Rectal smooth muscle tissue (tissue), 1 donor: ENCODE results near the gene CYP4V2.
"Not testable (repeated sequence)": the region's sequence is repeated elsewhere in the genome, so short reads cannot be mapped to it uniquely, and the experiment has no call there.

ENCODE experiments used
- H3K27ac ChIP-seq: one replicate; pipeline ENCODE4 v1.7.0; 2013; ENCODE audit warnings: low read depth, low read length, inconsistent platforms
- H3K27me3 ChIP-seq: one replicate; pipeline ENCODE4 v1.7.0; 2013; ENCODE audit warnings: low read length; ENCODE audit not compliant: control insufficient read depth, insufficient read depth
- H3K36me3 ChIP-seq: one replicate; pipeline ENCODE4 v1.7.0; 2013; ENCODE audit warnings: low read length; ENCODE audit not compliant: control insufficient read depth, insufficient read depth
- H3K4me1 ChIP-seq: one replicate; pipeline ENCODE4 v1.7.0; 2013; ENCODE audit warnings: low read length; ENCODE audit not compliant: control insufficient read depth, insufficient read depth
- H3K4me3 ChIP-seq: one replicate; pipeline ENCODE4 v1.7.0; 2013; ENCODE audit warnings: low read length
- H3K9ac ChIP-seq: one replicate; pipeline ENCODE4 v1.7.0; 2013; ENCODE audit warnings: low read length

Gene CYP4V2

GRCh38 chr4:186243331-186243730 is 52.0 kb downstream of the CYP4V2 start:
- H3K27me3 ChIP-seq: no peaks in the 10 kb centered on the region
- H3K4me3 ChIP-seq: no peak overlapping the region
- no peak overlapping the region for H3K27ac ChIP-seq
- no peak overlapping the region for H3K9ac ChIP-seq
- no peaks in the 10 kb centered on the region for H3K36me3 ChIP-seq
- no peaks in the 10 kb centered on the region for H3K4me1 ChIP-seq

- no peaks in the 10 kb centered on the region for H3K4me1 ChIP-seq
- H3K9ac ChIP-seq: no peak overlapping the region
- no peak overlapping the region for H3K27ac ChIP-seq
- no peaks in the 10 kb centered on the region for H3K27me3 ChIP-seq
- H3K4me3 ChIP-seq: no peak overlapping the region
- no peaks in the 10 kb centered on the region for H3K36me3 ChIP-seq
Observed at GRCh38 chr4:186244835-186245234, 53.5 kb downstream of the CYP4V2 start.

DNA sequence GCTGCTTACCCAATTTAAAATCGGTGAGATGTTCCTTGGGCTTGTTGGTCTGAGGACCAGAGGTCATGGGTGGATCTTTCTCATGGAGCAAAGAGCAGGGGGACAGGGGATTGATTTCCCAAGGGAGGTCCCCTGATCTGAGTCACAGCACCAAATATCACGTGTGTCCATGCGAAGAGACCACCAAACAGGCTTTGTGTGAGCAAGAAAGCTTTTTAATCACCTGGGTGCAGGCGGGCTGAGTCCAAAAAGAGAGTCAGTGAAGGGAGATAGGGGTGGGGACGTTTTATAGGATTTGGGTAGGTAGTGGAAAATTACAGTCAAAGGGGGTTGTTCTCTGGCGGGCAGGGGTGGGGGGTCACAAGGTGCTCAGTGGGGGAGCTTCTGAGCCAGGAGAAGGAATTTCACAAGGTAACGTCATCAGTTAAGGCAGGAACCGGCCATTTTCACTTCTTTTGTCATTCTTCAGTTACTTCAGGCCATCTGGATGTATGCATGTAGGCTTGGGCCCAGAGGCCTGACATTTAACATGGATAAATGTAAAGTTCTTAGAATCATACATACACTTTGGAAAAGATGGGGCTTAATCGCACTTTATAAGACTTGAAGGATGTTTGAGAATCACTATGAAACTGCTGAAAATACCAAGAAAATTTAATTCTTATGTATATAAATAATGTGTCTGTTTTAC is 55.8 kb downstream of the CYP4V2 start:
- H3K27ac ChIP-seq: not testable (repeated sequence)

DNA sequence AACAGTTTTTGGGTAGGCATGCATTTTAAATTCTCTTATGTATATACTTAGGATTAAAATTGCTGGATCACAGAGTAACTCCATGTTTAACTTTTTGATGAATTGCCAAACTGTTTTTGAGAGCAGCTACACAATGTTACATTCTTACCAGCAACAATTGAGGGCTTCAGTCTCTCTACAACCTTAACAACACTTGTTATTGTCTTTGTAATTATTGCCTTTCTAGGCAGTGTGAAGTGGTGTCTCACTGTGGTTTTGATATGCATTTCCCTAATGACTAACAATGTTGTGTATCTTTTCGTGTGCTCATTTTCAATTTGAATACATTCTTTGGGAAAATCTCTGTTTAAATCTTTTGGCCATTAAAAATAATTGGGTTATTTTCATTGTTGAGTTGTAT is 57.3 kb downstream of the CYP4V2 start:
- Histone ChIP-seq H3K27ac (no peak overlapping the region), H3K27me3 (no peaks in the 10 kb centered on the region), H3K36me3 (peaks cover 5% of the 10 kb centered on the region), H3K9ac (no peak overlapping the region), H3K4me3 (no peak overlapping the region), H3K4me1 (no peaks in the 10 kb centered on the region)

More for the DNA sequence above, 55.8 kb downstream of the CYP4V2 start:
- H3K4me3 ChIP-seq, H3K27me3 ChIP-seq, H3K4me1 ChIP-seq, H3K9ac ChIP-seq, H3K36me3 ChIP-seq: not testable (repeated sequence)

GRCh38 chr4:186249785-186250754 is 58.7 kb downstream of the CYP4V2 start:
- no peaks in the 10 kb centered on the region for H3K4me1 ChIP-seq
- peaks cover 5% of the 10 kb centered on the region for H3K36me3 ChIP-seq
- no peak overlapping the region for H3K27ac ChIP-seq
- H3K9ac ChIP-seq: no peak overlapping the region
- H3K4me3 ChIP-seq: no peak overlapping the region
- H3K27me3 ChIP-seq: no peaks in the 10 kb centered on the region

GRCh38 chr4:186250760-186251159 is 59.4 kb downstream of the CYP4V2 start:
- Histone ChIP-seq H3K27ac (no peak overlapping the region), H3K9ac (no peak overlapping the region), H3K4me3 (no peak overlapping the region), H3K36me3 (peaks cover 5% of the 10 kb centered on the region), H3K4me1 (no peaks in the 10 kb centered on the region), H3K27me3 (no peaks in the 10 kb centered on the region)

DNA sequence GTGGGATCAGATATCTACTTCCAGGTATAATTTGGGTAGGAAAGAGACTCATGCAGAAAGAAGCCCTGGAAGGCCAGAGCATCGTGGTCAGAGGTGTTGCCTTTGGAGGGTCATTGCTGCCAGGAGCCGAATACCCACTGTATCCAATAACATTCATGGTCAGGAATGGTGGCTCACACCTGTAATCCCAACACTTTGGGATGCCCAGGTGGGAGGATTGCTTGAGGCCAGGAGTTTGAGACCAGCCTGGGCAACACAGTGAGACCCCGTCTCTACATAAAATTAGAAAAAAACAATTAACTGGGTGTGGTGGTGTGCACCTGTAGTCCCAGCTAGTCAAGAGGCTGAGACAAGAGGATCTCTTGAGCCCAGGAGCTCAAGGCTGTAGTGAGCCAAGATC is 63.8 kb downstream of the CYP4V2 start:
- Histone ChIP-seq H3K9ac (no peak overlapping the region), H3K27me3 (no peaks in the 10 kb centered on the region), H3K4me1 (no peaks in the 10 kb centered on the region), H3K27ac (no peak overlapping the region), H3K36me3 (peaks cover 5% of the 10 kb centered on the region), H3K4me3 (no peak overlapping the region)

DNA sequence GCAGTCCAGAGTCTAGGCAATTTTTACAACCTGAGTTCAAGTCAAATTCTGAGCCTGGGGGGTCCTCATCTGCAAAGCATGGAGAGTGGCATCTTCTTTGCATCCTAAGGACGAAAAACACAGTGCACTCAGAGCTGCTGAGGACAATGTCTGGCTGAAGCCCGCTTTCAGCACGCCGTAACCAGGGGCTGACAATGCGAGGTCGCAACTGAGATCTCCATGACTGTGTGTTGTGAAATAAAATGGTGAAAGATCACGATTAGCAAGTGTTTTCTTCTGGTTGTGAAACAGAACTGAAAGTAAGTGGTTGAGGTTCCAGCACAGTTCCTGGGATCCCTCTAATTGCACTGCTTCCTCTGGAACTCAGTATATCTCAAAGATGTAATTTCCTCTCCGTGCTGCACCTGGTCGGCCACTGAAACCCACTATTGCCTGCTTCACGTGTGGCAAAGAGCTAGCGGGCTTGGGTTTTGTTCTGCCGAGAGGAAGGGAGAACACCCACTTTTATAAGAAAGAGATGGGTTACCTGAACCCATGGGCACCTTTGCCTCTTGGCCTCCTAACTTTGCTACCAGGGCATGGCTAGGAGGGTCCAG is 66.9 kb downstream of the CYP4V2 start:
- Histone ChIP-seq H3K36me3 (no peaks in the 10 kb centered on the region), H3K4me3 (no peak overlapping the region), H3K9ac (no peak overlapping the region), H3K27ac (no peak overlapping the region), H3K27me3 (no peaks in the 10 kb centered on the region), H3K4me1 (no peaks in the 10 kb centered on the region)

- H3K4me3 ChIP-seq: no peak overlapping the region
- H3K9ac ChIP-seq: no peak overlapping the region
- H3K27ac ChIP-seq: no peak overlapping the region
- H3K4me1 ChIP-seq: no peaks in the 10 kb centered on the region
- no peaks in the 10 kb centered on the region for H3K36me3 ChIP-seq
- no peaks in the 10 kb centered on the region for H3K27me3 ChIP-seq
Observed at GRCh38 chr4:186260117-186260503, 68.7 kb downstream of the CYP4V2 start.
